Tibial artery (tissue), 4 donors: ENCODE results near the gene SPAST.
"Not testable (repeated sequence)": the region's sequence is repeated elsewhere in the genome, so short reads cannot be mapped to it uniquely, and the experiment has no call there.

Experiments used
- DNase-seq, 2 donors: peaks; one replicate each; pipeline ENCODE4 v3.0.0-alpha.2; 2019
- H3K27ac ChIP-seq, 2 donors: fragments of 200-600 bp; sonication (generic) in 1 of 2; 1 replicate in 1 of 2; 2 replicates in 1 of 2; pipeline ENCODE4 v1.5.1; 2018 to 2019; ENCODE audit warnings: mild to moderate bottlenecking in 1 of 2
- H3K27me3 ChIP-seq, 2 donors: fragments of 200-600 bp; sonication (generic) in 1 of 2; one replicate each; pipeline versions ENCODE4 v1.5.1 to v1.6.0; 2016 to 2019
- H3K36me3 ChIP-seq, 3 donors: fragments of 200-600 bp; sonication (generic) in 2 of 3; one replicate each; pipeline ENCODE4 v1.5.1; 2016 to 2019; ENCODE audit warnings: mild to moderate bottlenecking in 2 of 3
- H3K4me1 ChIP-seq, 4 donors: fragments of 200-600 bp; sonication (generic) in 2 of 4; 1 replicate in 3 of 4; 2 replicates in 1 of 4; pipeline ENCODE4 v1.5.1; 2016 to 2019
- H3K4me3 ChIP-seq, 2 donors: fragments of 200-600 bp; sonication (generic) in 1 of 2; 1 replicate in 1 of 2; 2 replicates in 1 of 2; pipeline ENCODE4 v1.5.1; 2018 to 2019; ENCODE audit warnings: mild to moderate bottlenecking in 2 of 2
- H3K9me3 ChIP-seq, 3 donors: fragments of 200-600 bp; sonication (generic) in 1 of 3; one replicate each; pipeline ENCODE4 v1.5.1; 2016 to 2019
- intact Hi-C: fragments of 100-400 bp; cut with DNase I; formaldehyde crosslinking; loops from one replicate; pipeline ENCODE4 v1.15.0; 2023; ENCODE audit warnings: low total_unique reads
- TF ChIP-seq, protein P1 (sequence below), 2 experiments: fragments of 200-600 bp in 1 of 2; fragments of 450-650 bp in 1 of 2; IDR thresholded peaks; one replicate each; pipeline ENCODE4 v1.5.1; 2017 to 2019; ENCODE audit warnings: antibody characterized with exemption in 2 of 2, mild to moderate bottlenecking in 1 of 2, moderate library complexity in 1 of 2

The SPAST gene

GRCh38 chr2:32200814-32201213 lies 137.5 kb downstream of the SPAST start:
- no peak for DNase-seq
- no peak overlapping the region for H3K4me3 ChIP-seq
- H3K27ac ChIP-seq, result no peak overlapping the region
- H3K27me3 ChIP-seq, result no peaks in the 10 kb centered on the region
- no peaks in the 10 kb centered on the region for H3K4me1 ChIP-seq
- H3K36me3 ChIP-seq, result peaks cover 52 to 76% (median 55%) of the 10 kb centered on the region in 3 donors
- no peaks in the 10 kb centered on the region for H3K9me3 ChIP-seq
- intact Hi-C loops, result no loop called here
- TF ChIP-seq, protein P1, sequence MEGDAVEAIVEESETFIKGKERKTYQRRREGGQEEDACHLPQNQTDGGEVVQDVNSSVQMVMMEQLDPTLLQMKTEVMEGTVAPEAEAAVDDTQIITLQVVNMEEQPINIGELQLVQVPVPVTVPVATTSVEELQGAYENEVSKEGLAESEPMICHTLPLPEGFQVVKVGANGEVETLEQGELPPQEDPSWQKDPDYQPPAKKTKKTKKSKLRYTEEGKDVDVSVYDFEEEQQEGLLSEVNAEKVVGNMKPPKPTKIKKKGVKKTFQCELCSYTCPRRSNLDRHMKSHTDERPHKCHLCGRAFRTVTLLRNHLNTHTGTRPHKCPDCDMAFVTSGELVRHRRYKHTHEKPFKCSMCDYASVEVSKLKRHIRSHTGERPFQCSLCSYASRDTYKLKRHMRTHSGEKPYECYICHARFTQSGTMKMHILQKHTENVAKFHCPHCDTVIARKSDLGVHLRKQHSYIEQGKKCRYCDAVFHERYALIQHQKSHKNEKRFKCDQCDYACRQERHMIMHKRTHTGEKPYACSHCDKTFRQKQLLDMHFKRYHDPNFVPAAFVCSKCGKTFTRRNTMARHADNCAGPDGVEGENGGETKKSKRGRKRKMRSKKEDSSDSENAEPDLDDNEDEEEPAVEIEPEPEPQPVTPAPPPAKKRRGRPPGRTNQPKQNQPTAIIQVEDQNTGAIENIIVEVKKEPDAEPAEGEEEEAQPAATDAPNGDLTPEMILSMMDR (IDR thresholded peaks at IDR 0.05), result no peak

- H3K27ac ChIP-seq, H3K4me1 ChIP-seq, DNase-seq, H3K4me3 ChIP-seq, H3K27me3 ChIP-seq, H3K9me3 ChIP-seq, intact Hi-C loops: not testable (repeated sequence)
- H3K36me3 ChIP-seq, result peaks cover 50 to 74% (median 53%) of the 10 kb centered on the region in 3 donors
Measured at GRCh38 chr2:32203428-32203827, 140.1 kb downstream of the SPAST start.
